Measurements from ENCODE around the gene ARHGAP12.

The ARHGAP12 gene

DNA sequence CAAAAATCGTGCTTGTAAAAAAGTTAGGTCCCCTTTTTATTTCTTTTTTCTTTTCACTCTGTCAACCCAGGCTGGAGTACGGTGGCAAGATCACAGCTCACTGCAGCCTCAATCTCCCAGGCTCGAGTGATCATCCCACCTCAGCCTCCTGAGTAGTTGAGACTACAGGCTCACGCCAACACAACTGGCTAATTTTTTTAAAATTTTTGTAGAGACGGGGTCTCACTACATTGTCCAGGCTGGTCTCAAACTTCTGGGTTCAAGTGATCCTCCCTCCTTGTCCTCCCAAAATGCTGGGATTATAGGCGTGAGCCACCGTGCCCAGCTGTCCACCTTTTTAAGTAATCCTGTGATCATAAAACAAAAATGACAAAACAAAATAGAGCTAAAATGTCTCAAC lies 19.4 kb upstream of the ARHGAP12 start:
- no peak for DNase-seq

DNA sequence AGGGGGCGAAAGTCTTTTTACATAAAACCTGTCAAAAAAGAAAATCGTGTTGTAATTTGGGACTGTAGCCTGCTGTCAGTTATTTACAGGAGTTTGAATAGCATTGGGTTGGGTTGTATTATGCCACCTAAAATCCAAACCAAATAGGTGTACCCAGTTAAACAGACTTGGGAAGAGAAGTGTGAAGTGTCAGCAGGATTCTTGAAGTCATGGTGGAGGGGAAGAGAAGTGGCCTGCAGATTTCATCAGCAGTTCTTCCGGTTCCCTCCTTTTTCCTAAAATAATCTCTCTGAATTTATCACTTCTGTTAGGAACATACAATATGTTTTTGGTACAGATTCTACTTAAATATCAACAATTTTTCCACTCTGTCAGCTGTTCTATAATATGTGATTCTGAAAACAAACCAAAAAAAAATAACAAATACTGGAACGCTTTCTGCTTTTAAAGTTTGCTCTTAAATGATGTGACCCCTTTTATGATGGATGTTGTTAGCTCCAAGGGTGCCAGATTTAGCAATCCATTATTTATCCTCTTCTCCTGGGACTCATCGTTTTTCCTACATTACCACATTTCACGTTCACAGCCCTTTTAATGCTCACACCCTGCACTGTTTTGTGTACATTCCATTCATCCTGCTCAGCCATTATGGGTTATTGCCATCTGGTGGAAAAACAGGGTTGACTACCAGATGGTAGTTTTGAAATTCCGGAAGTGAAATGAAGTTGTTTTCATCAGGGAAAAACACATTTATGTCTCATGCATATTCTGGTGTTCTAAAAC lies 18.7 kb upstream of the ARHGAP12 start:
- DNase-seq, result no peak

DNA sequence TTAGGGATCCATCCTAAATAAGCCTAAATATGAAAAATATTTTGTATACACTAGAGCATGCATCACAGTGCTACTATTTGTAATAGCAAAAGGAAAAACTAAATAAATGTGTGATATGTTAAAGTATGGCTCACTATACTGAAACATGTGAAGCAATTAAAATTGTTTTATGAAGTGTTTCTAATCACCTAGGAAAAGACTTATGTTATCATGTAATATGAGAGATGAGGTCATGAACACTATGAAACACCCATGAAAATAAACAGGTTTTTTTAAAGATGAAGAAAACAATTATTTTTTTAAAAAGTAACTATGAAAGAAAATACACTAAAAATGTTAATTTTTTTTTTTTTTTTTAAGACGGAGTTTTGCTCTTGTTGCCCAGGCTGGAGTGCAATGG lies 16.8 kb upstream of the ARHGAP12 start:
- DNase-seq, result no peak

DNA sequence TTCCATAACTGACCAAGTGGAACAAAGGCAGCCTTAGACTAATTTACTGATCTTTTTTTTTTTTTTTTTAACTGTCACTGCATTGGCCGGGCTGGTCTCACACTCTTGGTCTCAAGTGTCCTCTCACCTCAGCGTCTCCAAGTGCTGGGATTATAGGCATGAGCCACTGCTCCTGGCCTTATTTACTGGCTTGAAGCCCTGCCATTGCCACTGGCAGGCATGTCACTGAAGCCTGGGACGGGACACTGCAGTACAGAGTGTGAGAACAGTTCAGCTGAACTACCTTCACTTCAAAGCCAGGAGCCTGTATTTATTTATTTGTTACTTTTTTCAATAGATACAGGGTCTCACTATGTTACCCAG lies 15.4 kb upstream of the ARHGAP12 start:
- DNase-seq, result no peak

DNA sequence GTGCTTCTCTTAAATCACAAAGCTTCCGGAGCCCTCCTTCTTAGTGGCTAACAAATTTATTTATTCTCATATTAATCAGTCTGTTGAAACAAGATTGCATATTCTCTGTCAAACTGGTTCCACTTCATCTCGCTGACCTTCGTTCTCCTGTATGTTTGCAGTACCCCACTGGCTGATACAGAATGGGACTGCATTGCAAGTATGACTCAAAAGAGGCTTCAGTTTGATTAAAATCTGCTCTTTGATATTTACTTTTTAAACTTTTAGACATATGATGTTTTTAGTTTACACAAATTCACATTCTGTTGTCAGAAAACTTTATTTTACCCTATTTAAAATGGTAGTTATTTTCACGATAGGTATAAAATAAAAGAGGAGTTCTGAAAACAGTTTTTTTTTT lies 14.3 kb upstream of the ARHGAP12 start:
- no peak for DNase-seq

DNA sequence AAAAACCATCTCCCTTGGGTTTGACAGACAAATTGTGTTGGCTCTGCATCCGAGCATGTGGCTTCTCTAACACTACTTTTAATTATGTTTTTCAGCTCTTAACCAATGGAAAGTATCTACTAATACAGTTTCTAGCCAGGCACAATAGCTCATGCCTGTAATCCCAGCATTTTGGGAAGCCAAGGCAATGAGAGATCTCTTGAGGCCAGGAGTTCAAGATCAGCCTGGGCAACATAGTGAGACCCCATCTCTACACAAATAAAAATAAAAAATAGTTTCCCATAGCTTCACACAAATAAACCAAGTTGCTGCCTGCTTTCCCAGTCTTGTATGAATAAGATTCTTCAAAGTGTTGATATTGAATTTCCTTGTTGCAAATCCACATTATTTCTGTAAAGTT lies 13.8 kb upstream of the ARHGAP12 start:
- DNase-seq, result no peak

DNA sequence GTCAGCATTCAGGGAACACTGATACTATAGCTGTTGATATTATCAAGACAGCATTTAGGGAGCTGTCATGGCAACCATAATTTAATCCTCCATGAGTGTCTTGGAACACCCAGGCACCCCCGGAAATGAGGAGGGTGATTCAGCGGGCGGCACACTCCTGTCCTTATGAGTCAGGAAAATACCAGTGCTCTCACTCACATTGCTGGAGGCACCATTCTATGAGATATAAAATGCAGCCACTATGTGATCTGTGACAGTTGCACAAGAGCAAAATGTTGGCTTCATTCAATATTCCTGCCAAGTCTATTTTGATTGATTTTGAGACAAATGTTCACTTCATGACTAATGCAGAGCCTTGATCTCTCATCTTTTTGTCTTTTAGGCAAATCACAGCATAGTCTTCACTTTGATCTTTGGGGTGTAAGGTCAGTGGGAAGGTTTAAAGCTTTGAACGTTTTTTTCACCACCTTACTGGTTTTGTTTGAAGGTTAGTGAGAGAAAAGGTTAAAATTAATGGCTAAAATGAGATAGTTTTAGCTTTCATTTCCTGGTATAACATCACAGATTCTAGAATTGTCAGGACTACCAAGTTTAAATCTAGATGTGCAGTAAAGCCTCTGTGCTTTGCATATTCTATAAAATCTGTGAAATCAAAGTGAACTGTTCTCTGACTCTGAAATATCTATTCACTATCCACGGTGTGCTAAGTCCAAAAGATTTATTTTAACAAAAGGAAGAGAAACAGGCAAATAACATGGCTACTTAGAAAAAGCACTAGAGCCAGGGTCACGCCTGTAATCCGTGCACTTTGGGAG lies 12.4 kb upstream of the ARHGAP12 start:
- no peak for DNase-seq

DNA sequence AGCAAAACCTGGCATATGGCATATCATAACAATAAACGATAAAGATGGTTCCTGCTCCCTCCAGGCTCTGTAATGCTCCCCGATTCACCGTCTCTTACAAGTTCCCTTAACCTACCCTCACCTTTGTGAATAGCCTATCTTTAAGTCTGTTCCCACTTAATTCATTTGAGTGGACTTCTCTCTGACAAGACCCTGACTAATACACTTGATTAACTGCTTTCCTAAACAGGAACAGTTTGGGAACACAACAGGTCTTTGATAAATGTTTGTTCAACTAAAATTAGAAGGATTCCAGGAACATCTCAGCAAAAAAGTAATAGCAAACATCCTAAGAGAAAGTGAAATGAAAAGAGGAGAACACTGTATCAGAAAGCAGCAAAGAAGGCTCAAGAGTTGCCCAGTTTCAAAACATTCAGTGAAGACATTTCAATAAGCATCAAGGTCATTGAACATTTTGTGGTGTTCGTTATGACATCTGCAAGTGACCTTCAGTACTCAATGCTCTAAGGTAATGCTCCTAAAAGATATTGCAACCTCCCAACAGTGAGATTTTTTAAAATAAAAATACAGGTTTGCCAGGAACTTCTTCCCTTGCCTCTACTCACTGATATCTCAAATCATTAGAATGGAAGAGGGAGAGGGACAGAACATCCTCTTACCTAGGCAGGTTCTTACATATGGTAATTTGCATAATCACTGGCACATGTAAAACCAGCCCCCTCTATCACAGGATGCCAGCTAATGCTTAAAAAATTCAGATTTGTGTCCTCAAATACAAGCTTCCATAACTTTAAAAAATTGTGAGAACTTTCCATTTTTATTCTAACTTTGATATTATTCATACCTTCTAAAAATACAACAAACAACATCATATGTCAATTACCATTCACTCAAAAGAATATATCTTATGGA lies 11.4 kb upstream of the ARHGAP12 start:
- DNase-seq, result no peak

DNA sequence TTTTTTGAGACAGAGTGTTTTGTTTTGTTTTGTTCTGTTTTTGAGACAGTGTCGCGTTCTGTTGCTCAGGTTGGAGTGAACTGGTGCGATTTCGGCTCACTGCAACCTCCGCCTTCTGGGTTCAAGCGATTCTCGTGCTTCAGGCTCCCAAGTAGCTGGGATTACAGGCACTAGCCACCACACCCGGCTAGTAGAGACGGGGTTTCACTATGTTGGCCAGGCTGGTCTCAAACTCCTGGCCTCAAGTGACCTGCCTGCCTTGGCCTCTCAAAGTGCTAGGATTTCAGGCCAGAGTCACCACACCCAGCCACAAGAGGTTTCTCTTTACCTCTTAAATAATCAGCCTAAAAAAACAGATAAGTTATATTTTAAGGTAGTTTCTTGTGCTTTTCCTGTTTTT lies 8.7 kb upstream of the ARHGAP12 start:
- no peak for DNase-seq

DNA sequence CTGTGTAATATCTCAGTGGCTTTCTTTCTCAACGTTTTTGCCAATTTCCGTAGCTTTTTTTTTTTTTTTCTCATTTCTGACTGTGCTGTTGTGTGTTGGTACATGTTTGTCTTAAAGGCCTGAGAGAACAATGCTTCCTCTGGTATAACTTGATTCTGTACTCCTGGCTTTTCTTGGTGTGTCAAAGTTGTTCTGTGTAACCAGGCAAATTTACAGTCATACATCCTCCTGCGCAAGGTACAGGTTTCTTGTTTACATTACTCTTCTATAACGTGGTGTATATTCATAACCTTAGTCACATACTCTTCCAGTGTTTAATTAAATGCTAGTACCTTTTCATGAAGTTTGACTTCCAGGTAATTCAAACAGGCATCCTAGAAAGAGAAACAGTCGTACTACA lies 8.3 kb upstream of the ARHGAP12 start:
- no peak for DNase-seq

DNA sequence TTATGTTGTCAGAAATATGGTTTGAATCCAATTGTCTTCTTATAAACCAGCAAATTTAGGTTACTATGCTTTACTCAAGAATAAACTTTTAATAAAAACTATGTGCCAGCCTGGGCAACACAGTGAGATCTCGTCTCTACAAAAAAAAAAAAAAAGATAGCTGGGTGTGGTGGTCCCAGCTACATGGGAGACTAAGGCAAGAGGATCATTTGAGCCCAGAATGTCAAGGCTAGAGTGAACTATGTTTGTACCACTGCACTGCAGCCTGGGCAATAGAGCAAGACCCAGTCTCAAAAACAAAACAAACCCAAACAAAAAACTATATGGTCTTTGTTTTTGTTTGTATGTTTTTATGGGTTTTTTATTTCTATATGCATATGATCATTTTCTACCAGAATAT lies 7.5 kb upstream of the ARHGAP12 start:
- DNase-seq, result no peak

DNA sequence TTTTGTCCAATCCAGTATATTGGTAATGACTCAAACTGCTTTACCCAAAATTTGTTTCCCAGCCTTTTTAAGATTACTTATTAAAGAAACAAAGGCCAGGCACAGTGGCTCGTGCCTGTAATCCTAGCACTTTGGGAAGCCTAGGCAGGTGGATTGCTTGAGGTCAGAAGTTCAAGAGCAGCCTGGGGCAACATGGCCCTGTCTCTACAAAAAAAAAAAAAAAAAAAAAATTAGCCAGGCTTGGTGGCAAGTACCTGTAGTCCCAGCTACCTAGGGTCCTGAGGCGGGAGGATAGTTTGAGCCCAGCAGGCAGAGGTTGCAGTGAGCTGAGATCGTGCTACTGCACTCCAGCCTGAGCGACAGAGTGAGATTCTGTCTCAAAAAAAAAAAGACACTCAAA lies 7.0 kb upstream of the ARHGAP12 start:
- no peak for DNase-seq

DNA sequence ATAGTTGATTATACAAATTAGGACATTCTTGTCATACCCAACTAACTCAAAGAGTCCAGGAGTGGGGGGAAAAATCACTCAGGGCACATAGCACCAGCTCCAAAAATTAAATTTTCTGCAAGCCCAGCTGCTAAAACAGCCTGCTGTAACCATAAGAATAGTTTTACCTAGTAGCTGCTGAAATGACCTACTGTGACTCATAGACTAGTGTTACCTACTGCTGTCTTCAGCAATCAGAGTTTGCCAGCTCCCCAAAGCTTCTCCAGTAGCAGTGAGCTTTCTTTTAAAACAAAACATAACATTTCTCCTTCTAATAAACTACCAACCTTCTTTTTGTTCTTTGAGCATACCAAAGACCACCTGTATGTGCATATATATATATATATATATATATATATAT lies 4.2 kb upstream of the ARHGAP12 start:
- DNase-seq, result no peak

DNA sequence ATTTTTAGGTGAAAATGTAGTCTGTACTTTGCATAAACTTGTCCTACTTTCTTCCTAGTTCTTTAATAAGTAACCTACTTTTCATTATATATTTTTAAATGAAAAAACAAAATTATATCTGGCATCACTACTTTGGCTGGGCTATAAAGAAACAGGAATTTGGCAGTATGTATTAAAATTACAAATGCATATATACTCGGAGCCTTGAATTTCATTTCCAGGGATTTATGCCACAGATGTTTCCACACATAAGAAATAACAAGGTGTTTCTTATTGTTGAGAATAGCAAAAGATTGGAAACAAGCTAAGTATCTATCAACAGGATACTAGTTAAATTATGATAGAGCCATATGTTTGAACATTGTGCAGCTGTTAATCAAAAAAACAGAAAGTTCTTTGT lies 2.2 kb upstream of the ARHGAP12 start:
- no peak for DNase-seq

DNA sequence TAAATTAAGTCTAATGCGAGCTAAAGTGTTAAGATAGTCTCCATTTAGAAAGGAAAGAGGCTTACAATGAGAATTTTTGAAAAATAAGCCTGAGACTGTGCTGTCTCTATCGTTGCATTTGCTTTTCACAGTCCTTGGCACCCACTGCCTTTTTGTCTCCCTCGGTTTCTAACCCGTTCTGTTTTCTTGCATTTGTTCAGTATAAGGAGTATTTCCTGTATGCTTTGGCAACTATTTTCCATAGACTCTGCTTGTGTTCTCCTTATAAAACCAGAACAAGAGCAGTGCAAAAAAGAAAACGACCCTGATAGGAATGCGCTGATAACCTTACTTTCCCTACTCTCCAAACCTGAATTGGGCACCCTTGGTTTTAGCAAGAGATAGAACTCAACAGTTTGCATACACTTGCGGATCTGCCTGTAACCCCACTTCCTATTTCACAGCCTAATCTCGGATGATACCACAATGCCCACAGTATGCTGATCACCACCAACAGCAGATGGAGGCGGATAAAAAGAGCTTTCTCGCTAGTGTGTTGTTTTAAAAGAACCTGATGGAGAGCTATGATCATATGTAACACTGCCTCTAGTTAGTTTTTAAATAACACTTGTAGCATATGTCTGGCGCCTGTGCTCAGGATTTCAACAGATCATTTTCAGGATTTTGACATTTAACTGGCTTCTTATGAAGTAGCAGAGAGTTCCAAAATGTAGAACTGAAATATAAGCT lies 1.6 kb upstream of the ARHGAP12 start:
- DNase-seq, result no peak

DNA sequence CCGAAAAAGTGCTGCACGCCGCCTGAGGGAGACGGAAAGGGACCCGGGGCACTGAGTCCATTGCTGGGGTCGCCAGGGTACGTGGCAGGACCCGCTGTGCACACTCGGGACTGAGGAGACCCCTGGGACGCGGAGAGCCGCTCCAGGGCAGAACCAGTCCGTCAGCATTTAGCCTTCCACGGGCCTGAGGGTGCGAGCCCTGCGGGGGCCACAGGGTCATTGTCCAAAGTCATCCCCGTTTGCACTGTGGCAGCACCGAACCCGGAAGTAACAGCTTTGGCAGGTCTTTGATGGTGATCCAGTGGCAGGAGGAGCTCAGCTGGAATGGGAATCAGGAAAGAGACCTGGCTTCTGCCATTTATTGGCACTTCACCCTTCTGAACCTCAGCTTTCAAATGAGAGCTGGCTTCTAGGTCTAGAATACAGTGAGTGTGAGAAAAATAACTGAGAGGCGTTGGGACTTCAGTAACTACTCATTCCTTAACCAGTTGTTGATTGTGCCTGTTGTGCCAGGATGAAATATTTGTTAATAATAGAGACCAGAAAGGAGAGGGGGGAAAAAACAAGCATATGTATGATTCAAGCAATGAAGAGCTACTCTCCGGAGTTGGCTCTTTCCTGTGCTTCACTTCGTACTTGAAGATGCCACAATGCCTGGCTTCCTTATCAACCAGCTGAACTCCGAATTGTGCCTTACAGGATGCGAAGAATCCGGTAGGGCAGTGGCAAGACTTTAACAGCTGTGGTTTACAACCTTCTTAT lies 811 bp upstream of the ARHGAP12 start:
- no peak for DNase-seq

DNA sequence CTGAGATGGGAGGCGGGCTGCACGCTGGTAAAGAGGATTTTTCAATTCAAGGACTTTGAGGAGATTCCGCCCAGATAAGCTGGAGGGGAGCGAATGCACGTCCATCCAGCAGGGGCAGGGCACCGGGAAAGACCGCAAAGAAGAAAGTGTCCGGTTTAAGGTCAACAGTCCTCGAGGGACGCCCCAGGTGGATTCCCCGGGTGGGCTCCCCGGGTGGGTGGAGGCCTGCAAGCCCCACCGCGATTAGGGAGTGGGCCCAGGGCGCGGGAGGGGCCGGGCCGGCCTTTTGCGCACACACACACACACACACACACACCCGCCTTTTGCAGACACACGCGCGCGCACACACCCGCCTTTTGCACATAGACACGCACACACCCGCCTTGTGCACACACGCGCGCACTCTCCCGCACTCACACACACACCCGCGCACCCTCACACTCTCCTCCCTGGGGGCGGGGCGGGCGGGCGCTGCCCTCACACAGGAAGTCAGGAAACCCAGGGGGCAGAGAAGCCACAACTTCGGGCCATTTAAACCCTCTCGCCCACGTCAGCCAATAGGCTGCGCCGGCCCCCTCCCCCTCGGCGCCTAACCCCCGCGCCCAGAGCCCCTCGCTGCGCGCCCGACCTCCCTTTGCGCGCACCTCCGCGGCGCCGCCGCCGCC lies 615 bp downstream of the ARHGAP12 start:
- DNase-seq, result peak; percentile 87

DNA sequence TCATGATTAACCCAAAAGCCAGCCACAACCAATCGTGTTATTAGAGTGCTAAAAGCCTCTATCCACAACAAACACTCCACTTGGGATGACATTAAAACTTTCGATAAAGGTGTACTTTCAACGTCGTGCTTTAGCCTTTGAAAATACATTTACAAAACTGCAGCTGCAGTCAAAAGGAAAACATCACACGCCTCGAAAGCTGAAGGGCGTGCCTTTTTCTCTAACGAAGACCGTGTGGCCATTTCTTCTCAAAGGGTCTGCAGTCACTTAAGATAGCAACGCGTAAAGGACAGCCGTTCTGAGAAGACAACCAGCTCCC lies 1.1 kb downstream of the ARHGAP12 start:
- DNase-seq, result no peak

DNA sequence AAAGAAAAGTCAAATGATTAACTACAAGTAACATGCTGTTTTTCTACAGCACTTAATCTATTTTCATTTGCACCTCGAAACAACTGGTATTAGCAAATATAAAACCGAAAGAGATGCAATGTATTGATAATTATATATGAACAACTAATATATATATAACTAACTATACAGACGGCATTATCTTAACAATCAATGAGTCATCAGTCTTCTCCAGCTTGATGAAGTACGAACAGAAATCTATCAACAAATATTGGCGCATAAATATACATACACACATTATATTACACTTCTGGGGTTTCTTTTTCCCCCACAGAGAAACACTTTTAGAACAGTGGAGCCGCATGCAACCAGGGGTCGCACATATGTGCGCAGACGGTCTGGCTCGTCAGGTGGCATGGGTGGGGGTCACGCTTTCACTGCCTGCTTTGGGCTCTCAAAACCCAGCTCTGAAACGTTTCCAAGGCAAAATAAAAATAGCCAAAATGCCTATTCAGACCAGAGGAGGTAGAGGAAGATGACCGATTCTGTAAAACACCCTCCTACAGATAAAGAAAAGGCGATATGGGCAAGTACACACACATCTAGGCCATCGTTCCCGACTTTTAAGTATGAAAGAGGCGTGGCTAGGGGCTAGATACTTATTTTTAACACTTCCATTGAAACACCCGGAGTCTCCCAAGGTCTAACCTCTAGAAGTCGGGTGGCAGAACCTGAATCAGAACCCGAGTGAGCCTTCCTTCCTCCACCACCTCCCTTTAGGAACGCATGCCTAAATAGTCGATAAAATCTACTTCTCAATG lies 1.7 kb downstream of the ARHGAP12 start:
- no peak for DNase-seq

DNA sequence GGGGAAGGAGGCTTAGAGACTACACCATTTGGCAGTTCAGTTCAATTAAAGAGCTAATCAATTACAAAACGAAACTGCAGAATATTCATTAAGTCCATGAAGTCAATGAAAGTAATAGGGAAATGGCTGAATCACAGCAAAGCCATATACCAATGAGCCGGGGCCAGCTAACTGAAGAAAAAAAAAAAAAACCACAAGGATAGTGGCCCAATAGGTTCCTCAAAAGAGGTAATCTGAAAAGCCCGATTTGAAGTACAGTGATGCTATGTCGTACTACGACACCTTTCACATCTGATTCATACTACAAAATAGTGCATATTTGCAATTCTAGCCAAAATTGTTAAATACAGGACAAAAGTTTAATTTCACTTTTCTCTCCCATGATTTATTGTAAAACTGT lies 2.5 kb downstream of the ARHGAP12 start:
- no peak for DNase-seq

DNA sequence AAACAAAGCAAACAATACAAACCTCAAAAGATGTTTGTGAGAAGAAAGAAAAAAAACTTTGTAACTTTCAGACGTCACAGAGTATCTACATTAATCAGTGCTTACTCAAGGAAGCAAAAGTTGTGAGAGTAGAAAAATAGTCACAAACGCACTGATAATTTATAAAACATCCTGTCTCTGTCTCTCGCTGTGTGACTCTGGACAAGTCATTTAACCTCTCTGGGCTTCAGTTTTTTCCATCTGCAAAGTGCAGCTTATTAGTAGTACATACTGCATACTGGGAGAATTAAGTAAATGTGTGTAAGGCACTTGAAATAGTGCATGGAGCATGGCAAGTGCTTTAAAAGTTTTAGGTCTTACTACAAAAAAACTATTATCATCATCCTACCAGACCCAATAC lies 3.8 kb downstream of the ARHGAP12 start:
- DNase-seq, result no peak

All from retina (tissue), 1 donor.